Left cardiac atrium (tissue), 4 donors: Measurements from ENCODE around the gene SETD3. TPM values are rescaled to one million over a fixed set of nuclear protein-coding genes. Genes with fewer than 3 reads are reported as not detected.

Experiments used
- ATAC-seq, 2 donors: fragments of 200-7000 bp; cut with Tn5 transposase; one replicate each; pipeline ENCODE4 v1.9.1; 2020; ENCODE audit warnings: mild to moderate bottlenecking in 2 of 2, moderate library complexity in 2 of 2
- DNase-seq: peaks from one replicate; pipeline ENCODE4 v3.0.0-alpha.2; 2020
- intact Hi-C, 2 donors: fragments of 100-400 bp; cut with DNase I; formaldehyde crosslinking; loops; one replicate each; pipeline versions ENCODE4 v1.14.1 to v1.15.1; 2022 to 2023
- total RNA-seq, 2 donors: library from RNA; stranded (reverse); fragmentation: NEBNext Ultra II Directional; extraction: Animal tissue kit (Norgen Biotek cat#: 25700); gene quantifications; one replicate each; pipeline ENCODE4 v1.2.1, GENCODE V29; 2021
- donor health status: DM: no; HTN: yes; CAD: no.
- donor health status: DM: no; HTN: yes; CAD: no; lungs with severe emphysema.
- donor health status: DM: yes; HTN: yes; CAD: no.
- donor health status: Dilated cardiomyopathy.

SETD3 gene
- total RNA-seq, 2 donors from 2014 or later: 77.7 to 116 TPM

DNA sequence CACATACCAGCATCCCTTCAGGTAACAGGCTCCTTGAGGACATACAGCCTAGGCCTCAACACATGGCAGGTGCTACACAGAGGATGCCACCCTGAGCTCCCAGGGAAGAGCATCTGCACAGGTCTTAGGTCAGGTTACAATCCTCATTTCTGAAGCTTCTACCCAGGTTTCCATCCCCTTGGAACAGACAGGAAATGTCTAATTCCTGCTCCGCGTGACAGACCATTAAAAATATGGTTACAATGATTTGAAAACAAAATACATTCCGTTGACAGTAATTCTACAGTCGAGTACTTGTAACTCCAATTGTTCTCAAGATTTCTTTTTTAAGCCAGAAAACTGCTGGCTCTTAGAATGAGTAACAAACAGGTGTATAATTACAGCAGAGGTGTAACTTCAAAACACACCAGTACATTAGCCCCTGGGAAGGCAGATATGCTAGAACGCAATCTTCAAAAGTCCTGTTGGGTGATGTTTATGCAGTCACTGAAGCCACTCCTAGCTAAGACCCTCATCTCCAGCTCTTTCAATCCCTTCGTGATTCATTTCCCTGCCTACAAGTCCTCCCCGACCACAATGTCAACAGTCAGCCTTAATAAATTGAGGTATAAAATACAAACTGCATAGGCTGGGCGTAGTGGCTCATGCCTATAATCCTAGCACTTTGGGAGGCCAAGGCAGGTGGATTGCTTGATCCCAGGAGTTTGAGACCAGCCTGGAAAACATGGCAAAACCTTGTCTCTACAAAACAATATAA lies 11.6 kb downstream of the SETD3 start:
- ATAC-seq: no peak
- DNase-seq: no peak
- intact Hi-C loops: no loop called here

DNA sequence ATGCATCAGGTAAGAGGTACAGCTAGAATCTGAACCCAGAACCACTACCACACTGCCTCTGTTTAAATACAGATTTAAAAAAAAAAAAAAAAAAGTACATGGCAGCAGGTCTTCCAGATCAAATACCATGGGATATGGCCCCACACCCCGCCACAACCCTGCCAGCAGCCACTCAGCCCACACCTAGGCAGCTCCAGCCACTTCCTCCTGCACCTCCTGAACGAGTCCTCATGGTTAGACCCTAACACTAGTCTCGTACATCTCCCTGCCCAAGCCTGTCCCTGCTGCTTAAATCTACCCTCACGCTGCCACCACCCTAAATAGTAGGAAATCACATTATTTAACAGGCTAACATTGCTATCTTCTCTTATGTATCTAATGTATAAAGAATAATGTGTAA lies 12.6 kb downstream of the SETD3 start:
- peak in 1 of 2 donors; percentile 26 for ATAC-seq
- DNase-seq: no peak
- intact Hi-C loops: no loop called here

DNA sequence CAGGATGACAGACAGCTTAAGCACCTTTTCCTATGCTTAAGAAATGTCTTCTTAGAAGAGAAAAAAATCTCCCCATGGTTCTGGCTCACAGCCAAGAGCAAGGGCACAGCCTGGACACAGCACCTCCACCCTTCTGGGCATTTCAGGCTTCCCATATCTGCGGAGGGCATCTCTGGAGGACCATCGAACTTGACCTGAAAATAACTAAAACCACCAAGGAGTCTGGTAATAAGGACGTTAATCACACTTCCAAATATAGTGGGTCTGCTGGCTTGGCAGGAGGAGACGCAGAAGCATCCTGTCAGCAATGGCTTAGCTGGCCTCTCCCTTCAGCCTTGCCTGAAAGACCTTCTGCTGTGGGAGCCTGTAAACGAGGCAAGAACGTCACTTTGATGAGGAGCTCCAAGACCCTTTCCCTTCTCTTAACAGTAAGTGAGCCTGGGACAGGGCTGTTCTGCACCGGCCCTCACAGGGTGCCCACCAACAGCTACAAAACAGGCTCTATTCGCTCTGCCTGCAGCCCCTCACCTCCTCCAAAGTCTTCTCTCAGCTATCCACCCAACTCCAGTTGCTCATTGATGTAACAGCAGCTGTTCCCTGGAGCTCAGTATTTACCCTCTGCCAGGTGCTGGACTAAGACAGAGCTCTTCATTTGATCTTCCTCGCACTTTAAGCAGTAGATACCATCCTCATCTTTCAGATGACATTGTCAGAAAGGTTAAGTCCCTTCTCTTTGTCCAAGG lies 13.2 kb downstream of the SETD3 start:
- ATAC-seq: peak; percentile 62
- intact Hi-C loops: no loop called here
- DNase-seq: no peak

DNA sequence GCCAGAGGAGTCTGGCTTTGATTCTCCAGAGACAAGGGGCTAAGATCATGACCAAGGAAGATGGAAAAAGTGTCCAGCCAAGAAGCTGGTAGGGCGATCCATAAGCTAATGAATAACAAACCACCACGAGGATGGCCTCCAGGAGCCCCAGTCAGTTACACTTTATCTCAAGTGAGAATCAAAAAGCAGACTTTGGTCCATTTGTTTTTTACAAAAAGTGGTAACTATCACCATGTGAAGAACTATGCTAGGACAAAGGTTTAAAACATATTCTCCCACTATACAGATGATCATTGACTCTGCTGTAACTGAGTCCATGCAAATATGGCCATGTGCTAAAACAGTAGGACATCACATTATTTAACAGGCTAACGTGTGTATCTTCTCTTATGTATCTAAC lies 13.9 kb downstream of the SETD3 start:
- DNase-seq: no peak
- intact Hi-C loops: no loop called here
- ATAC-seq: no peak

DNA sequence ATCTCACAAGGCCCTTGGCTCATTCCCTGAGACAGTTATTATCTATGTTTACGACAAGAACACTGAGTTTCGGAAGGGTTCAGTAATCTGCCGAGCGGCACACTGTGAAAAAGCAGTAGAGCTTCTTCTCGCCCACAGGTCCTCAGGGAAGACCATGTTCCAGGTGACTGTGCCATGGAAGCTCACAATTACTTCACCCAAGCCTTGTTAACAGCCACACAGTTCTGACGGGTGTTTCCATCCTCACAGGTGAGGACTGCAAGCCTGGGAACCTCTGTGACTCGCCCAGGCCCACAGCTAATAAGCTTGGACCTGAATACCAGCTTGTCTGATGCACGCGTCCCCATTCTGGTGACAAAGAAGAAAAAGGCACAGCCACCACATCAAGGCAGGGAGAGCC lies 15.4 kb downstream of the SETD3 start:
- intact Hi-C loops: no loop called here
- DNase-seq (no peak), ATAC-seq (no peak)

DNA sequence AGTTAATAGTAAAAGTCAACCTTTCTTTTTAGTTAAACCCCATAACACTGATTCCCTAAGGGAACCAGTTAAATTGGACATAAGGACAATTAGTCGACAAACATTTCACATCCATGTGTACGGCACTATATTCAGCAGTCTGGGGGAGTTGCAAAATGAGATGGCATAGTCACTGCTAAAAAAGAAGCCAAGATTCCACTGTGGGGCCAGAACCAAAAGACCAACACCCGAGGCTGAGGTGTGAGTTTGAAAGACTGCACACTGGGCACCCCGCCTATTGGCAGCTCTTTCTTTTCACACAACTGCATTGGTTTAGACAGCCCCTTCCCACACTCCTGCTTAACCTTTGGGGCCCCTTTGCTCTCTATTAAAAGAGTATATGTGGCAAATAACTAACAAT lies 16.7 kb downstream of the SETD3 start:
- DNase-seq: no peak
- intact Hi-C loops: no loop called here
- peak; percentile 21 to 67 for ATAC-seq

DNA sequence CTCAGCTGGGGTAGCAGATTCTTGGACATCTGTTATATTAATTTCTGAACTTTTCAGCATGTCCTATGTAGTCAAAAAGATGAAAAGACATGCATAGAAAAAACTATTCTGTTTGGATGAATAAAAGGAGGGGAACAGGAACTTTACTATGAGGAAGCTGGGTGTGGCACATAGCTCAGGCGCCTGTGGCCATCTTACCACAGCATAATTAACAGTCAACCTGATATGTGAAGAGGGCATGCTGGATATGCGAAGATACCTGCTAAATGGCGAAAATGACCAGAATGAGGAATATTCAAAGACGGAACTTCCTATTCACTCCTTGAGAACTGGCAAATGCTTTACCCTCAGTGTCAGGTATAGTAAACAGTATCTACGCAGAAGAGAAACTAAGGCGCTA lies 18.4 kb downstream of the SETD3 start:
- intact Hi-C loops: no loop called here
- DNase-seq (no peak), ATAC-seq (no peak)

DNA sequence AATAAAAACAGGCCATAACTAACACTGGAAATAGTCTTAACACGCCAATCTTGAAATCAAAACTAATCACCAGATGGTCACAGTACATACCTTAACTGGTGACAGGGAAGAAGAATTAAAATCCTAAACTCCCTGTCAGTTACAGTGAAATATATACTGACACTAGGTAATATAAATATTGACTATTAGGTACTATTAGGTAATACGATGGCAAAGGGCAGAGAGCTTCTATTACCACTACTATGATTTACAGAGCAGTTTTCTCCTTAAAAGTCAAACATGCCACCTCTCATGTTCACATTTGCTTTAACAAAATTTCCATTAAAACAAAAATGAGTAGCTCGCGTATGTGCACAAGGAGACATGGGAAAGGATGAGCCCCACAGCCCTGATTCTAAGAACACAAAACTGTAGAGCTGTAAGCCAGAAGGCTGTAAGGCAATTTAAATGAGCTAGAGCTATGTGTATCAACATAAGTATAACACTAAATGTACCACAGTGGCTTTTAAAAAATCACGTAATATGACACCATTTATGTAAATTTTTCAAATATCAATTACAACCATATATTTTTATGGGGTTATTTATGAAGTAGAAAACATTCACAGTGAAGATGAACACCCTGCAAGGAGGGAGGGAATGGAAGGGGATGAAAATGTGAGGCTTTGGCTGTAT lies 19.1 kb downstream of the SETD3 start:
- ATAC-seq (no peak), DNase-seq (no peak)
- intact Hi-C loops: no loop called here

DNA sequence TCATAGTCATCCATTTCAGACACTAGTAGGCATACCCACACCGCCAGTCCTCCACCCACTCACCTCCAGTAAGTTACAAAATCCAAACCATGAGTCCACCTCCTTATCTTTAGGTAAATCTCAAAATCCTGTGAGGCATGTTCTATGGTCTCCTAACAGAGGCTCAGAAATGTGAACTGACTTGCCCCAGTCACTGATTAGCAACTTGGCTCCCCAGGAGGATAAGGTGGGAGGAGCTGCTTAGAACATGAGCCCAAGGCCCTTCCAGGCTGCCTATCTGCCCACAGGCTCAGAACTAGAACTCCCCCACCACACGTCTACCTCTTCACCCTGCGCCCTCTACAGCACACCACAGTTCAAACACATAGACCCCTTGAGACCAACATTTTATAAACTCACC lies 19.9 kb downstream of the SETD3 start:
- ATAC-seq: no peak
- intact Hi-C loops: no loop called here
- DNase-seq: no peak

DNA sequence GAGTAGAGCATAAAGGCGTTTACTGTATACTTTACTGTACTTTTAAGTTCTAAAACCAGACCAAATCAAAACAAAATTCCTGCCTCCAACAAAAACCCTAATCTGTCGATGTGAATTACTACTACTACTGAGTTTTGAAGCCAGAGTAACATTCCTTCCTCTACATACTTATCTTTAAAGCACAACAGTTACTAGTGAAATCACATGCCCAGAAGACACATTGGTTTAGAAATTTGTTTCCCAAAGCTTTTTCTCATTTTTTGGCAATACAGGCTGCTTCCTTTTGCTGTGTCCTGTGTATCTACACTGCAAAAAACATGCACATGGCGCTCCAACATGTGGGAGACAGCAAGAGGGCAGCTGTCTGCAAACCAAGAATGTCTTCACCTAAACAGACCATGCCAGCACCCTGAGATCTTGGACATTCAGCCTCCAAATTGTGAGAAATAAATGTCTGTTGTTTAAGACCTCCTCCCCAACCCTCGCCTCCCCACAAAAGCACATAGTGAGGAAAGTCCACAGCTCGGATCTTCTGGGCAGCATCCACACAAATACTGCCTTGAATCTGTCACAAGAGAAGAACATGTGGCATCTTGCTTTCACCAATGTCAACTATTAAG lies 21.1 kb downstream of the SETD3 start:
- ATAC-seq (no peak), DNase-seq (no peak)
- intact Hi-C loops: no loop called here

DNA sequence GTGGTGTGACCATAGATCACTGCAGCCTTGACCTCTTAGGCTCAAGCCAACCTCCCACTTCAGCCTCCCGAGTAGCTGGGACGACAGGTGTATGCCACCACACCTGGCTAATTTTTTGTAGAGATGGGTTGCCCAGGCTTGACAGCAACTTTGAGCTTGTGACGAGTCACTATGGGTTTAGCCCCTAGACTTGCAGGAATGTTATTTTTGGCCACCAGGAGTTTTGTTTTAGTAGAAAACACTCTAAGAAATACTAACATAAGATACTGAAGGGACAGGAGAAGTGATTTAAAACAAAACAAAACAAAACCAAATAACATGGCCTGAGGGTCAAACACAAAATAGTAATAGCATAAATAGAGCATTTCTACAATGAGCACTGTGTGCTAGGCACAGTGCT lies 26.4 kb downstream of the SETD3 start:
- DNase-seq: no peak
- intact Hi-C loops: no loop called here
- ATAC-seq: no peak

DNA sequence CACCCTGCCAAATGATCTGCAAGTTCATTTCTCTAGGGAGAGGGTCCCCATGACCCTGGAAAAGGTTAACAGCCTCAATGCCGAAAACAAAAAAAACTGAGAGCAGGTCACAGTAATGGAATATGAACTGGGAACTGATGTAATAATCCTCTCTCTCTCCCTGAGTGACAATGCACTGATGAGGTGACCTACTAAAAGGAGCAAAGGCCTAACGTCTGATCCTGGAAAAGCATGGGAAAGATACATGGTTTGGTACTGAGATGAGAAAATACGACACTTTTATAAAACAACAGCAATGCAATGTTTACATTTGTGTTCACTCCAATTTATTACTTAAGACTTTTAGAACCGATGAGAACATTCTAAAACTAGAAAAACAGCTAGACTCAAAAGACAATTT lies 27.7 kb downstream of the SETD3 start:
- DNase-seq (no peak), ATAC-seq (no peak)
- intact Hi-C loops: no loop called here

DNA sequence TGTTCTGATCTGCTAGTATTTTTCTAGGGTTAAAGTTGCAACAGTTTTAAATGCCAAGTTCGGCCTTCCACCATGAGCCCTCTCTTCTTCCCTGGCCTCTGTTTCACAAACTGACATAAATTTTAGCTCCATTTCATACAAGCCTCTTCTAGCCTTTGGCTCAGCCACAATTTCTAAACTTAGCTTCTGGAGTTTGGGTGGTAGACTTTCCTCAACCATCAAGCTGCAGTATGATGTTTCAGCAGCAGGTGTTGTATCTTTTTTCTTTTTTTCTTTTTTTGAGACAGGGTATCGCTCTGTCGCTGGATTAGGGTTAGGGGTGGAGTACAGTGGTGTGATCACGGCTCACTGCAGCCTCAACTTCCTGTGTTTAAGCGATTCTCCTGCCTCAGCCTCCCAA lies 29.4 kb downstream of the SETD3 start:
- ATAC-seq (no peak), DNase-seq (no peak)
- intact Hi-C loops: no loop called here

DNA sequence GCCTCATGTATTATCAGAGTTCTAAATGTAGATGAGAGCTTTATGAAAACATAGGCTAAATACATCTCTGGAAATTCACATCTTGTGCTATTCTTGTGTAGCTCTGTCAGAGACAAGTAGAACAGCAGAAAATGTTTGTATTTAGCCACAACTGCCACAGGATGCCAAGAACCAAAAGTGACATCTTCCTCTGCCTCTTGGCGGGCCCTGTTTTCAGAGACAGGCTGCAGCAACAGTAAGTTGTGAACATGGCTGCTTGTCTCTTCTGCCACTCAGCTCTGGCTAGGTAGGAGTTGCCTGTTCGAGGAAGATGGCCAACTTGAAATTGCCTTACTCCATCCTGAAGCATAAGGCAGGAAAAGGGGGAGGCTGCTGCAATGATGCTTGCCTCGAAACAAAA lies 30.4 kb downstream of the SETD3 start:
- ATAC-seq (no peak), DNase-seq (no peak)
- intact Hi-C loops: no loop called here

DNA sequence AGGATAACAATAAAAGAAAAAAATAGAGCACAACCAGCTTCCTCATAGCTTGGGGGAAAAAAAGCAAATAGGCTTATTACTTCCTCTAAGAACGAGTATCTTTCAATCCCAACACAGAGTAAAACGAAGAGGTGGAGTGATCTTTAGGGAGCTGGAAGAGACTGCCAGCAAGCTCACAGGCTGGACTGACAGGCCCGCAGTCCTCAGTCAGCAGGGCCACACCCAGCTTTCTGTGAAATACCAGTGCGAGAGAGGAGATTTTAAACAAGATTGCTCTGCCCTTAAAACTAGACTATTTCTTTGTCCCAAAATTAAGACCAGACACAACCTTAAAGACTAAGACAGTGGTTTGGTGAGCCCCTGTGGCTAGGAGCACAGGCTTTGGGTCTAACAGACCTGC lies 32.9 kb downstream of the SETD3 start:
- intact Hi-C loops: no loop called here
- DNase-seq: no peak
- no peak for ATAC-seq

DNA sequence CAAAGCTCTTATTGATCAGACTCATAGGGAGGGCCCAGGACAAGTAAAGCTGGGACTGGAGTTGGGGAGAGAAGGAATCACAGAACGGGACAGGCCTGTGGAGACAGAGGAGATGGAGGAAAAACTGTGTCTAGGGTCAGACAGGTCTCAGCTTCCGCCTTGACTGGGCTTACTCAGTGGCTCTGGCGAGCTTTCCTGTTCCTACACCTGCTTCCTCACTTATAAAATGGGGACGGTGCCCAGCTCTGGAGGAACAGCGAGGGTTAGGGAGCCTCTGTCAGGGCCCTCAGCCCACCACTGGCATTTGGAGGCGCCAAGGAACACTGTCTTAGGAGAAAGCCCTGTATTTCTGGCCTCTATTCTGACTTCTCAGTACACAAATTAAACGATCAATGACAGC lies 34.7 kb downstream of the SETD3 start:
- DNase-seq (no peak), ATAC-seq (no peak)

DNA sequence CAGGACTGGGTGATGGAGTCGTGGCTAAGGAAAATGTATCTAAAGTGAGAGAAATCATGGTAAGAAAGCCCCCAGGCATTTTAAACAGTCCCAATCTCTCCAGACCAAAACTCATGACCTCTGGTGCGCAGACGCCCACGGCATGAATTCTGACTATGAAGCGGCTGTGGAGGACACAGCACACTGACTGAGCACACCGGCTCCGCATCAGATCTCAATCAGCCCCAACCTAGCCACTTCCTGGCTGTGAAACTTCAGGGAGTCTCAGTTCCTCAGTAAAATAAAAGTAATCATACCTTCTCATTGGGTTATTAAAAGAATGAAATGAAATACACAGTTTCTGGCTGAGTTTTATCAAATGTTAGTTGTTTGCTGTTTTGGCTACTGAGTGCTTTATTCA lies 38.7 kb downstream of the SETD3 start:
- DNase-seq (no peak), ATAC-seq (no peak)
- intact Hi-C loops: no loop called here

More for the DNA sequence above, 34.7 kb downstream of the SETD3 start:
- intact Hi-C loops: no loop called here

DNA sequence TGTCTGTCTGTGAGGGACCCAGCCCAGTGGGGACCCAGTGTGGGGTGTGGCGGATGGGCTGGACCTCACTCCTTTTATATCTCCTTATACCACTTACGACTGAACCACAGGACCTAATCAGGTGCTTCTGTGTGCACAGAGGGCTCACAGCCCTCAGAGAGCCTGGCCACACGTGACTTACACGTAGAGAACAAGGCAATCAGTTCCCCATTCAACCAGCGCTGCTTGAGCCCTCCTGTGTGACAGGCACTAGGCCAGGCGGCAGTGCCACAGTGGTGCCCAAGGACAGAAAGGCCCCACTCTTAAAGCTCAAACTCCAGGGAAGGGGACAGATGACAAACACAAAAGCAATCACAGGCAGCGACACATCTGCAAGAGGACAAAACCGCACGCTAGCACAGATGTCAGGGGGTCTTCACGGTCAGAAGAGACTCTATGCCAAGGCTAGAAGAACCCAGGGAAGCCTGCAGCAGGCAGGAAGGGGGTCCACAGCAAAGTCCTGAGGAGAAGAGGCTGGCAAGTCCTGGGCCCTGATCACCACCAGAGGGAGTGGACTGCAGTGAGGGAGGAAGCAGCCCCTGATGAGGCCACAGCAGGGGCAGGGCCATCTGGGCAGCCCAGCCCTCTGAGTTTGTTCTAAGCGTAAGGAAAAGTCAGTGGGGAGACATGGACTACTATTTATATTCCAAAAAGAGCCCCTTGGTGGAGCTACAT lies 39.3 kb downstream of the SETD3 start:
- no peak for ATAC-seq
- intact Hi-C loops: no loop called here

DNA sequence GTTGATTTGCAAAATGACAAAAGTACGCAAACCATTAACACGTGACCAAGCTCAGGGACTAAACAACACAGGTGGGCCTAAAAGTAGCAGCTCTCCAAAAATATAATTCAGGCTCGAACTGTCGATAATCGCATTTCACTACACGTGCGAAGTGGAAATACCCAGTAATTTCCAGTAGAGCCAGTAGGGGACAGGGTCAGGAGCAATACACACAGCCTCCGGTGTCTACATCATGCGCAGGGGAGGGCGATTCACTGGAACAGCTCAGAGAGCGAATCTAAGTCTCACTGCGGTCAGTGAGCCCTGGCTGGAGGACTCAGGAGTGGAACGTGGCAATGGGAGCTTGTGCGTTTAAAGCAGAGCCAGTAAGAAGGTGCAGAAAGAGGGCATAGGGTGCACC lies 40.4 kb downstream of the SETD3 start:
- intact Hi-C loops: no loop called here
- DNase-seq (no peak), ATAC-seq (no peak)

More for the DNA sequence above, 39.3 kb downstream of the SETD3 start:
- no peak for DNase-seq
